SK-N-DZ (cell line): ENCODE data around the gene SERPINA10.
"Not testable (repeated sequence)": the region's sequence is repeated elsewhere in the genome, so short reads cannot be mapped to it uniquely, and the experiment has no call there.

Experiments used
- DNase-seq: peaks from one replicate; pipeline ENCODE4 v3.0.0-alpha.2; 2015; ENCODE audit warnings: low spot score

The SERPINA10 gene

DNA sequence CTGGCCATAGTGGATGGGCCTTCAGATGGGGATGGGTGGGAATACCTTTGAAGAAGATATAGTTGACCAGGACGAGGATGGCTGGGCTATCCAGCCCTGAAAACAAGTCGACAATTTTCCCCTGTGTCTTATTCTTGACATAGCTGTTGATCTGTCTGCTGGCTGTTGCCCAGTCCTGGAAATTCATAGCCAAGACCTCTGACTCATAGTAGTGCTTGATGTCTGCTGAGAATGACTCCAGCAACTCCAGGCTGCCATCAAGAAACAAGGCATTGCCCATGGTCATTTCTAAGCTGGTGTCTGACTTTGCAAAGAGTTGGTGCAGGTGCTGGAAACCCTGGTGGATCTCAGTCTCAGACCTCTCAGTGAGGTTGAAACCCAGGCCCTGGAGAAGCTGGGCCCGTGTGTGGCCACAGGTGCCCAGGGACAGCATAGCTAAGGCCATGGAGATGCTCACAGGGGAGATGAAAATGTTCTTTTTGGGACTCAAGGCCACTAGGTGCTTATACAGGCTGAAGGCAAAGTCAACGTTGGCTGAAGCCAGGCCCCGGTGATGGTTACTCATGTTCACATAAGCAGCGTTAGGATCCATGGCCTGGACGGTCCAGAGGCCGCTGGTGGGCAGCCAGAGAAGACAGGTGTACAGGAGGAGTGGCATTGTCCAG is 21.1 kb upstream of the SERPINA10 start:
- no peak for DNase-seq

DNA sequence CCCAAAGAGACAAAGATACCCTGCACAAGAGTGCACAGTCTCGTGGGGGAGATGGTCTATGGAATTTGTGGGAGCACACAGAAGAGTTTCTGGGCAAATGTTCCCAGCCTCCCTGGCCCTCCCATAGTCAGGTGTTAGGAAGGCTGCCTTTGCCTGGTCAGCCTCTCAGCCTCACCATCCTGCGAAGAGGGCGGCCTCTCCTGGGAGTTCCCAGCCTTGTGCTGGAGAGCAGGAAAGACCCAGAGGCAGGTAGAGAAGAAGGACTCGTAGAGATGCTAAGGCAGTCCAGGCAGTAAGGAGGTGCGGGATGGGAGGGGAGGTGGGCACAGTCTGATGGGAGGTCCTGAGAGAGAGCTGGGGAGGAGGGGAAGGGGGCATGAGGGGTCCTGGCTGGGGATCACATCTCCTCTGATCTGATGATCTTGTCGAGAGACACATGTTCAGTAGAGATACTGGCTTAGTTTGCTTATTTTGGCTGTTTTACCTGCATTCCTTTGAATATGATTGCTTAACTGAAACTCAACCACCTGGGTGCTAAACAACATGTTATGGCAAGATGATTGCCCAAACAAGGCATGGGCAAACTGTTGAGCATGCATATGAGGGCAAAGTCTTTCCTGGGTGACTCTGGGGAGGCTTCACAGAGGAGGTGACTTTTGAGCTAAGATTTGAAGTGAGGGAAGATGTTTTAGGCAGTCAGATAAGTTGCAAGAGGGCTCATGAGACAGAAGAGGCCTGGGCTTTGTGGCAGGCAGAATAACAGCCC is 19.6 kb upstream of the SERPINA10 start:
- no peak for DNase-seq

GRCh38 chr14:94310248-94310647 is 17.2 kb upstream of the SERPINA10 start:
- no peak for DNase-seq

DNA sequence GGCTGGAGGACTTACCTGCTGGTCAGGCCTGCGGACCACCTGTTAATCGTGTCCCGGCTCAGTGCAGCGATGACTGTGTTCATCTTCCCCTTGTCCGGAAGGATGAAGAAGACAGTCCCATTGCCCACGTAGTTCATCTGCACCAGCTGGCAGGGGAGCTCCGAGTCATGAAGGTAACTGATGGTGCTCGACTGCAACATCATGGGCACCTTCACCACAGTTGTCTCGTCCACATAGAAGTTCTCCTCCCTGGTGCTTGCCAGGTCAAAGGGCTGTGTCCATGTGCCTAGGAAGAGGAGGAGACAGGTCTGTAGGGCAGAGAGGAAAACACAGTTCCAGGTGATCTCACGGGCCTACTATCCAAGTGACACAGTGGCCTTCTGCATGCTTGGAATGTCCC is 16.7 kb upstream of the SERPINA10 start:
- no peak for DNase-seq

GRCh38 chr14:94307410-94307992 is 14.4 kb upstream of the SERPINA10 start:
- no peak for DNase-seq

DNA sequence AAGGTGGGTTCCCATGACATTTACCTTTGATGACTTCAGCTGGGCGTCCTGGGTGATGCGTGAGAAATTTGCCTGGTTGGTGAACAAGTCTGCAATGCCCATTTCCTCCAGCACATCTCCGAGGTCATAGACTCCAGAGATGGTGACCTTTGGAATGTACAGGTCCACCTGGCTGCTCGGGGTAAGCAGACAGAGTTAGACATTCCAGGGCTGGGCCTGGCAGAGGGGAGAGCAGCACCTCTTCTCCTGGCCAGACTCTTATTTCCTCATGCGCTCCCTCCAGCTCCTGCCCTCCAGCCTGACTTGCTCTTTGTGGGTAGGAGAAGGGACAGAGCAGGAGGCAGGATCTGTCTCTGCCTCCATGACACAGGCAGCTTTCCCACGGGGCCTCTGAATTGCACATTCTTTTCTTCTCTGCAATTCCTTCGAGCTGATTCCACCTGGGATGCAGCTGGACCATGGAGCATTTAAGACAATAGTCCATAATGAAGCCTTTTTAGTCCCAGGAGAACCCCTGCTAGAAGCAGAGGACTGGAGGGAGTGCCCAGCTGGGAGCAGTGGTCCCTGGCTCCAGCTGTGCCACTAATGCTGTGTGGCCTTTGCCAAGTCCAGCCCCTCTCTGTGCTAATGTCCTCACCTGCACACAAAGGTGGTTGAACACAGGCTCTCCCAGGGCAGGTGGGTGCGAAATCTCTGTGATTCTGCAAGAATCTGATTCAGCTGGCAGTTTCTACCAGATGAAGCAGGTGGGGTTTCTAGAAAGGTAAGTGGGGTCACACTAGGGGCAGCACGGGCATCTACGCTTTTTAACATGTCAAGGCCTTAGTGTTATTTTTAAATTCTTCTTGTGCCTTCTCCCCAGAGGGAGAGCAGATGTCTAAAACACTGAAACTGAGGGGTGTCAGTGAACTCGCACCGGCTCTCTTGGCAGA is 13.2 kb upstream of the SERPINA10 start:
- DNase-seq = no peak

GRCh38 chr14:94305620-94306019 is 12.6 kb upstream of the SERPINA10 start:
- no peak for DNase-seq

DNA sequence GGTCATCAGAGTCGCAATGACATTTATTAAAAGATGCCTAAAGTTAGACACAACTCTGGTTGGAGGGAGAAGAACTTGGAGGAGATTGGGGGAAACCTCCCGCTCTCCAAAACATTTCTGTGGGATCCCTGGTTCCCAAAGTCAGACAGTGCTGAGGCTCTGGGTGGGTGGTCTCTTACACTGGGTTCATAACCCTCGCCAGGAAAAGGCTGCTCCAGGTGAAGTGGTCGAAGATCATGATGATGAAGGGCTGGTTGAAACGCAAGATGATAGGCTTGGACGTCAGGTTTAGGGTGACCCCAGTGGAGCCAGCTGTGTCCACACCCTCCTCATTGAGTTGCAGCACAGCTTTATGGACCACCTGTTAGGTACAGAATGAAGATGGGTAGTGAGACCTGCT is 11.2 kb upstream of the SERPINA10 start:
- DNase-seq = no peak

DNA sequence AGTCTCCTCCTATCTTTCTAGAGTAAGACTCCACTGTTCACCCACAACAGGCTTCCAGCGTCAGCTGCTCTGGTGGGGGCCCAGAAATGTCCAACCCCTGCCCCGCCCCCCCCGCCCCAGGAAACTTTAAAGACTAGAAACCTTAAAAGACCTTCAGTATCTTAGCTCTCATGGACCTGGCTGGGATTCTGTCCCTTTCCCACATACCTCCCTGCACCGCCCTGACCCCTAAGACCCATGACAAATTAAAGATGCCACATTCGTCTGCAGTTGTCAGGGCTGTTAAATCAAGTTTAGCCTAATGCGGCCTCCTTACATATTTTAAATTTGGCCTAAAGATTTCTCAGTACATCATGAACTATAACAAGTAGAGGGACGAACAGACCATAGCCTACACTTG is 10.0 kb upstream of the SERPINA10 start:
- no peak for DNase-seq

GRCh38 chr14:94298130-94298529 is 5.1 kb upstream of the SERPINA10 start:
- DNase-seq = no peak

- DNase-seq = not testable (repeated sequence)
Measured at GRCh38 chr14:94296181-94296545, 3.1 kb upstream of the SERPINA10 start.

- no peak for DNase-seq
Measured at GRCh38 chr14:94295360-94296180, 2.5 kb upstream of the SERPINA10 start.

GRCh38 chr14:94293578-94293924 is 483 bp upstream of the SERPINA10 start:
- no peak for DNase-seq

DNA sequence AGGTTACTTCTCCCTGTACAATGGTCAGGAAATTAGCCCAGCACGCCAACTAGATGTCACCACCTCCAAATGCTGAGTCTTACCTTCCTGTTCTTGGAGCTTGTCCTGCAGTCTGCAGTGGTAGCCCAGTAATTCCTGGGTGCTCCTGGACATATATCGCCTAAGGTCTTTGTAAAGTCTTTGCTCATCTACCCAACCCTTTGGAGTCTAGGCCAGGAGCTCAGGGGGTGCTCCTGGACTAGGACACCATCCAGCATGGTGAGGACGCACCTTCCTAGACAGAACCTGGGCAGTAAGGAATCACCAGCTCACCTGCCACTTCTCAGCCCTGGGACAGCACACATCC is 569 bp downstream of the SERPINA10 start:
- no peak for DNase-seq

DNA sequence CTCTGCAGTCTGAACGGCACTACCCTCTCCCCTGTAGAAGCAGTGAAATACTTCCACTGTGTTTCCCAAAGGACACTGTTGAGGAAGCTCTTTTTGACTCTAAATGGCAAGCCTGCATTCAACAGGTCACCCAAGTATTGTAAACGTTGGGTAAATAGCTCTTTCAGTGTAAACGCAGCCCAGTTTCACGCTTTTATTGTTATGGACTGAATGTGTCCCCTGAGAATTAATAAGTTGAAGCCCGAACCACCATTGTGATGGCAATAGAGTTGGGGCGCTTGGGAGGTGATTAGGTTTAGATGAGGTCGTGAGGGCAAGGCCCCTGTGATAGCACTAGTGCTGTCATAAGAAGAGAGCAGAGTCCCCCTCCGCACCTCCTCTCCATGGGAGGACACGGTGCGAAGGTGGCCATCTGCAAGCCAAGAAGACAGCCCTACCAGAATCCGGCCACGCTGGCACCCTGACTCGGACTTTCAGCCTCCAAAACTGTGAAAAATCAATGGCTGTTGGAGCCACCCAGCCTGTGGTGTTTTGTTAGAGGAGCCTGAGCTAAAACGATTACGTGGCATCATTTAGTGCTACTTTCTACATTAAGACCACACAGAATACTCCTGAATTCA is 1.1 kb downstream of the SERPINA10 start:
- DNase-seq = no peak

- no peak for DNase-seq
Measured at GRCh38 chr14:94291159-94291905, 1.7 kb downstream of the SERPINA10 start.

DNA sequence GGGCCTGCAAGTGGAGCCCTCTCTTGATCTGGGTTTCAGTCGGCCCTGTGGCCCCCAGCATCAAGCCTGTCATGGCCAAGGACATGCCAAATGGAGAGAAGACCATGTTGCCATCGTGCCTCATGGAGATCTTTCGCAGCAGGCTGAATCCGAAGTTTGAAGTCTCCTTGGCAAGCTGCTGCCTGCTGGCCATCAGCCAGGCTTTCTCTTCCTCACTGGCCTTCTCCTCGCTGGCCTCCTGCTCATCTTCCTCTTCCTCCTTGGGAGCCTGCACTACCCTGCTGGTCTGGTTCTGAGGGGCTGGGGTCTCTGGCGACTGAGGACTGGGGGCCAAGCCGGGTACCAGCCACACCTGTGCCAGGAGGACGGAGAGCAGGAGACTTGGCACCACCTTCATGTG is 2.9 kb downstream of the SERPINA10 start:
- DNase-seq = no peak

GRCh38 chr14:94288610-94289465 is 4.2 kb downstream of the SERPINA10 start:
- DNase-seq = no peak

DNA sequence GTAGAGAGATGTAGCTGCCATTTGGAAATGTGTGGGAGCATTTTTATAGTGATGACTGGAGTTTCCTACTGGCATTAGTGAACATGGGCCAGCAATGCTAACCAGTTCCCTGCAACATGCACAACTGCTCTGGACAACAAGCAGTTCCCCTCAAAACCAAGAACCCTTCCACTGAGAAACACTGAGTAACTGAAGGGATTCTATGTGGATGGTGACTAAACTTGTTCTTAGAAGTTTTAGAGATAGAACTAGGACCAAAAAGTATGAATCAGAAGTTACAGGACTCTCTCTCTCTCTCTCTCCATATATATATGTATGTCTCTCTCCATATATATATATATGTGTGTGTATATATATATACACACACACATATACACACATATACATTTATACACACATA is 7.9 kb downstream of the SERPINA10 start:
- DNase-seq = no peak
